GM12878 (cell line): ENCODE results near the gene ALAS1. TPM values are rescaled to one million over a fixed set of nuclear protein-coding genes. Genes with fewer than 3 reads are reported as not detected.

Experiments used
- ATAC-seq: fragments of 200-7000 bp; cut with Tn5 transposase; 3 replicates; pipeline ENCODE4 v1.9.1; 2020; ENCODE audit warnings: mild to moderate bottlenecking, moderate library complexity
- BruUV-seq: library from RNA; stranded (reverse); fragments of 400-500 nt; replicated peaks from 2 replicates; lab custom pipeline; 2021; lab: Mats Ljungman, UMichigan
- CTCF ChIA-PET: fragments of 300-600 bp; sonication (Branson Sonifier 250); formaldehyde crosslinking; extraction: SDS; loops from one replicate; lab custom pipeline; 2021; ENCODE audit warnings: inconsistent platforms; lab: Yijun Ruan, JAX
- POLR2A ChIA-PET: fragments of 350-600 bp; formaldehyde crosslinking; extraction: SDS; loops from one replicate; lab custom pipeline; 2021; ENCODE audit warnings: inconsistent platforms; lab: Charles Lee
- RAD21 ChIA-PET: fragments of 300-600 bp; sonication (Branson Sonifier 250); formaldehyde crosslinking; loops from one replicate; lab custom pipeline; 2023; ENCODE audit warnings: antibody characterized with exemption; ENCODE audit not compliant: unreplicated experiment; lab: Charles Lee
- SMC1A ChIA-PET: fragments of 300-600 bp; sonication (Branson Sonifier 250); formaldehyde crosslinking; loops from one replicate; lab custom pipeline; 2023; ENCODE audit not compliant: unreplicated experiment, uncharacterized antibody; lab: Charles Lee
- DNase-seq: peaks from one replicate; pipeline ENCODE4 v3.0.0-alpha.2; 2011; ENCODE audit warnings: low read depth, low spot score
- FAIRE-seq: peaks from 3 replicates; lab custom pipeline; 2011; peaks lifted over from hg19 to GRCh38; lab: Jason Lieb, UNC
- H2AFZ ChIP-seq: 2 replicates; pipeline ENCODE4 v1.6.0; 2011; ENCODE audit warnings: low read depth, low read length, control low read depth; ENCODE audit not compliant: control insufficient read depth
- H3K27ac ChIP-seq: 2 replicates; pipeline ENCODE4 v1.5.1; 2011; ENCODE audit warnings: control low read depth; ENCODE audit not compliant: control insufficient read depth, insufficient read depth
- H3K27me3 ChIP-seq, 2 experiments: replicated peaks in 1 of 2; 2 replicates each; pipeline versions ENCODE4 v1.6.0 to v1.6.1; 2011; ENCODE audit warnings: low read length in 1 of 2; ENCODE audit not compliant: control insufficient read depth in 2 of 2, insufficient read depth in 2 of 2
- H3K36me3 ChIP-seq, 2 experiments: 2 replicates each; pipeline ENCODE4 v1.5.1; 2011; ENCODE audit warnings: low read length in 1 of 2; ENCODE audit not compliant: control insufficient read depth in 2 of 2, insufficient read depth in 2 of 2
- H3K4me1 ChIP-seq: 2 replicates; pipeline ENCODE4 v1.6.1; 2011; ENCODE audit warnings: mild to moderate bottlenecking, low read length, moderate library complexity, mixed read lengths; ENCODE audit not compliant: control insufficient read depth, insufficient read depth
- H3K4me2 ChIP-seq: 2 replicates; pipeline ENCODE4 v1.6.0; 2011; ENCODE audit warnings: control low read depth; ENCODE audit not compliant: control insufficient read depth, insufficient read depth
- H3K4me3 ChIP-seq: fragments of 200-600 bp; sonication (generic); 2 replicates; pipeline ENCODE4 v1.5.1; 2016
- H3K79me2 ChIP-seq: 2 replicates; pipeline ENCODE4 v1.6.0; 2011; ENCODE audit warnings: low read length; ENCODE audit not compliant: control insufficient read depth, insufficient read depth
- H3K9ac ChIP-seq: 2 replicates; pipeline ENCODE4 v1.8.0; 2011; ENCODE audit warnings: low read length, control low read depth, mixed read lengths; ENCODE audit not compliant: control insufficient read depth, insufficient read depth
- H3K9me3 ChIP-seq: replicated peaks from 3 replicates; pipeline ENCODE4 v1.5.1; 2011; ENCODE audit warnings: mild to moderate bottlenecking, low read length; ENCODE audit not compliant: control insufficient read depth, insufficient read depth
- H4K20me1 ChIP-seq: 2 replicates; pipeline ENCODE4 v1.6.0; 2011; ENCODE audit not compliant: control insufficient read depth, insufficient read depth
- ATF7 ChIP-seq: fragments of 450-650 bp; IDR thresholded peaks from 2 replicates; pipeline ENCODE4 v1.6.1; 2016; ENCODE audit warnings: low read depth, mild to moderate bottlenecking
- CBFB ChIP-seq: IDR thresholded peaks from 2 replicates; pipeline ENCODE4 v1.6.1; 2016; ENCODE audit warnings: antibody characterized with exemption, low read depth
- HSF1 ChIP-seq: fragments of 150-350 bp; IDR thresholded peaks from 2 replicates; pipeline ENCODE4 v1.6.1; 2014; ENCODE audit warnings: mild to moderate bottlenecking, low read depth, low read length
- NFYA ChIP-seq: IDR thresholded peaks from 2 replicates; pipeline ENCODE4 v1.6.1; 2011; ENCODE audit warnings: low read depth, mild to moderate bottlenecking, low read length, improper control_type of control experiment, borderline replicate concordance
- POLR2AphosphoS2 ChIP-seq: IDR thresholded peaks from 2 replicates; pipeline ENCODE4 v1.6.1; 2011; ENCODE audit warnings: low read depth, mild to moderate bottlenecking, low read length, improper control_type of control experiment, moderate library complexity
- ZNF217 ChIP-seq: fragments of 450-650 bp; IDR thresholded peaks from 2 replicates; pipeline ENCODE4 v1.6.1; 2017; ENCODE audit warnings: antibody characterized with exemption, mild to moderate bottlenecking
- WGBS: methylation state at CpG from one replicate; pipeline ENCODE4 v1.1.6; 2016; ENCODE audit warnings: low lambda C conversion rate; ENCODE audit not compliant: insufficient replicate concordance, insufficient coverage; ENCODE audit errors: missing lambda C conversion rate; 5-methylcytosine and 5-hydroxymethylcytosine counted together
- in situ Hi-C: fragments of 300-500 bp; cut with MboI; formaldehyde crosslinking; loops from 9 replicates; pipeline ENCODE4 v1.14.3; 2018; ENCODE audit warnings: mixed read lengths
- intact Hi-C: fragments of 100-400 bp; cut with micrococcal nuclease; formaldehyde crosslinking; loops from one replicate; pipeline ENCODE4 v1.14.2; 2022; ENCODE audit not compliant: unreplicated experiment
- polyA plus RNA-seq, 11 experiments: library from polyadenylated mRNA; depleted of rRNA in 4 of 11; unstranded in 6 of 11; stranded (reverse) in 5 of 11; fragments of >200 nt; fragmentation: Nextera tagmentation in 4 of 11; fragmentation: Illumina TruSeq in 1 of 11; extraction: Ambion mirVana in 4 of 11; extraction: Trizol in 1 of 11; gene quantifications; 1 replicate in 1 of 11; 2 replicates in 10 of 11; pipeline versions ENCODE4 v1.2.1 to v1.2.3, GENCODE V29; 2011 to 2016; ENCODE audit warnings: inconsistent platforms in 2 of 11, missing spikeins in 2 of 11, low read depth in 1 of 11
- total RNA-seq, 4 experiments: library from RNA; depleted of rRNA in 3 of 4; stranded (reverse); fragments of >200 nt in 3 of 4; fragmentation: Illumina TruSeq in 1 of 4; extraction: Trizol in 1 of 4; gene quantifications; 2 replicates each; pipeline versions ENCODE4 v1.2.1 to v1.2.3, GENCODE V29; 2013 to 2021
- TF ChIP-seq, protein P1 (sequence below): fragments of 450-650 bp; IDR thresholded peaks from 2 replicates; pipeline ENCODE4 v1.6.1; 2018; ENCODE audit warnings: mild to moderate bottlenecking, low read depth, moderate library complexity; ENCODE audit not compliant: partially characterized antibody

Gene ALAS1
- total and polyA plus RNA-seq, 10 of the 15 experiments (the other 5 are each of a cell fraction or from before 2014, with no cell fraction given), result 69.9 to 115 (median 94.1) TPM

GRCh38 chr3:52240886-52241370, 43.0 kb downstream of the ALAS1 start:
- Histone ChIP-seq H3K4me1 (peaks cover 53% of the 10 kb centered on the region), H3K79me2 (peaks cover 39% of the 10 kb centered on the region), H3K27ac (peak overlapping the region; percentile 88), H3K9ac (peak overlapping the region; percentile 87; the same call in 1 of the 2 replicates), H2AFZ (no peak overlapping the region), H3K4me3 (no peak overlapping the region), H4K20me1 (no peaks in the 10 kb centered on the region), H3K27me3 (no peaks in the 10 kb centered on the region), H3K36me3 (peaks cover 0 to 2% of the 10 kb centered on the region in 2 experiments; a peak in 1 of 4 replicates), H3K9me3 (no peaks in the 10 kb centered on the region; the same call in 2 of the 3 replicates), H3K4me2 (peak overlapping the region; percentile 86)
- BruUV-seq, result no TSS peak
- ChIA-PET RAD21 (interaction anchor here (0.6 to 2.5 kb wide), 18 partner anchors 8 to 171 kb away, joined by 3 to 36 read pairs (median 4); partner anchors contain the start of genes GLYCTK, TLR9 and WDR82), SMC1A (interaction anchor here (0.7 to 7.4 kb wide), 16 partner anchors 9 to 158 kb away, joined by 3 to 62 read pairs (median 4); partner anchors contain the start of genes TLR9 and WDR82), POLR2A (interaction anchor here (0.6 to 7.2 kb wide), 11 partner anchors 12 to 133 kb away, joined by 3 to 49 read pairs (median 5); partner anchors contain the start of genes GLYCTK, TLR9 and WDR82), CTCF (interaction anchor here (1.0 to 7.5 kb wide), 19 partner anchors 9 to 258 kb away, joined by 3 to 87 read pairs (median 8); partner anchors contain the start of genes ACY1, TLR9 and WDR82)
- intact Hi-C loops (no loop called here), in situ Hi-C loops (no loop called here)
- 75% methylated on average over 4 of the region's 4 CpGs for WGBS
- FAIRE-seq, result no peak
- TF ChIP-seq HSF1 (no peak), CBFB (no peak)
- no peak for ATAC-seq
- DNase-seq, result no peak

- intact Hi-C loops (no loop called here), in situ Hi-C loops (no loop called here)
- peaks cover 0 to 2% of the 10 kb centered on the region in 2 experiments; a peak in 1 of 4 replicates for H3K36me3 ChIP-seq
- H3K4me3 ChIP-seq, result no peak overlapping the region
- H3K27ac ChIP-seq, result no peak overlapping the region; the same call in 1 of the 2 replicates
- no peak overlapping the region for H3K9ac ChIP-seq
- CTCF ChIA-PET, result interaction anchor here (1.0 to 7.5 kb wide), 5 partner anchors 10 to 98 kb away, joined by 5 to 87 read pairs (median 11); partner anchors contain the start of gene WDR82
- POLR2A ChIA-PET, result interaction anchor here (1.0 to 7.2 kb wide), 3 partner anchors 11 to 35 kb away, joined by 3 to 49 read pairs (median 43); partner anchors contain the start of gene TLR9
- no peak overlapping the region for H2AFZ ChIP-seq
- H3K27me3 ChIP-seq, result no peaks in the 10 kb centered on the region
- FAIRE-seq (no peak), DNase-seq (no peak), ATAC-seq (no peak)
- peaks cover 33% of the 10 kb centered on the region for H3K79me2 ChIP-seq
- BruUV-seq, result no TSS peak
- 89% methylated on average over 1 of the region's 1 CpG for WGBS
- no peaks in the 10 kb centered on the region; the same call in 2 of the 3 replicates for H3K9me3 ChIP-seq
- H4K20me1 ChIP-seq, result no peaks in the 10 kb centered on the region
- SMC1A ChIA-PET, result interaction anchor here (0.7 to 7.4 kb wide), 6 partner anchors 10 to 42 kb away, joined by 3 to 62 read pairs (median 6); partner anchors contain the start of gene WDR82
- RAD21 ChIA-PET, result interaction anchor here (0.7 to 1.5 kb wide), 3 partner anchors 9 to 96 kb away, joined by 3 read pairs; no protein-coding TSS in a partner anchor
- H3K4me1 ChIP-seq, result peaks cover 60% of the 10 kb centered on the region
- H3K4me2 ChIP-seq, result no peak overlapping the region
- TF ChIP-seq ZNF217 (no peak), ATF7 (no peak), POLR2AphosphoS2 (no peak), NFYA (no peak)
- TF ChIP-seq, protein P1, sequence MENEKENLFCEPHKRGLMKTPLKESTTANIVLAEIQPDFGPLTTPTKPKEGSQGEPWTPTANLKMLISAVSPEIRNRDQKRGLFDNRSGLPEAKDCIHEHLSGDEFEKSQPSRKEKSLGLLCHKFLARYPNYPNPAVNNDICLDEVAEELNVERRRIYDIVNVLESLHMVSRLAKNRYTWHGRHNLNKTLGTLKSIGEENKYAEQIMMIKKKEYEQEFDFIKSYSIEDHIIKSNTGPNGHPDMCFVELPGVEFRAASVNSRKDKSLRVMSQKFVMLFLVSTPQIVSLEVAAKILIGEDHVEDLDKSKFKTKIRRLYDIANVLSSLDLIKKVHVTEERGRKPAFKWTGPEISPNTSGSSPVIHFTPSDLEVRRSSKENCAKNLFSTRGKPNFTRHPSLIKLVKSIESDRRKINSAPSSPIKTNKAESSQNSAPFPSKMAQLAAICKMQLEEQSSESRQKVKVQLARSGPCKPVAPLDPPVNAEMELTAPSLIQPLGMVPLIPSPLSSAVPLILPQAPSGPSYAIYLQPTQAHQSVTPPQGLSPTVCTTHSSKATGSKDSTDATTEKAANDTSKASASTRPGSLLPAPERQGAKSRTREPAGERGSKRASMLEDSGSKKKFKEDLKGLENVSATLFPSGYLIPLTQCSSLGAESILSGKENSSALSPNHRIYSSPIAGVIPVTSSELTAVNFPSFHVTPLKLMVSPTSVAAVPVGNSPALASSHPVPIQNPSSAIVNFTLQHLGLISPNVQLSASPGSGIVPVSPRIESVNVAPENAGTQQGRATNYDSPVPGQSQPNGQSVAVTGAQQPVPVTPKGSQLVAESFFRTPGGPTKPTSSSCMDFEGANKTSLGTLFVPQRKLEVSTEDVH, result no peak
These were observed 44.1 kb downstream of the ALAS1 start for GRCh38 chr3:52242039-52242438.
